Measurements from ENCODE around the gene INHBE.

Gene INHBE

DNA sequence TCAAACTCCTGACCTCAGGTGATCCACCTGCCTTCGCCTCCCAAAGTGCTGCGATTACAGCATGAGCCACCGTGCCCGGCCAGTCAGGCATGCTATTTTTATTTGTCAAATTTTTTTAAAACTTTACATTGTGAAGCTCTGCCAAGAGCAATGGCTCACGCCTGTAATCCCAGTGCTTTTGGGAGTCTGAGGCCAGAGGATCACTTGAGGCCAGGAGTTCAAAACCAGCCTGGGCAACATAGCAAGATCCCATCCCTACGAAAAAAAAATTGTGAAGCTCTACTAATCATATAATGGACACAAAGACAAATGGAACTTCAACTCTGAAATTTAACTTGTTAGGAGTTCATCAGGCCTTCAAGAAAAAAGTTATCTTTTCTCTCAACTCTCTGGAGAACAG is 26.1 kb upstream of the INHBE start:
- TF ChIP-seq, protein P1, sequence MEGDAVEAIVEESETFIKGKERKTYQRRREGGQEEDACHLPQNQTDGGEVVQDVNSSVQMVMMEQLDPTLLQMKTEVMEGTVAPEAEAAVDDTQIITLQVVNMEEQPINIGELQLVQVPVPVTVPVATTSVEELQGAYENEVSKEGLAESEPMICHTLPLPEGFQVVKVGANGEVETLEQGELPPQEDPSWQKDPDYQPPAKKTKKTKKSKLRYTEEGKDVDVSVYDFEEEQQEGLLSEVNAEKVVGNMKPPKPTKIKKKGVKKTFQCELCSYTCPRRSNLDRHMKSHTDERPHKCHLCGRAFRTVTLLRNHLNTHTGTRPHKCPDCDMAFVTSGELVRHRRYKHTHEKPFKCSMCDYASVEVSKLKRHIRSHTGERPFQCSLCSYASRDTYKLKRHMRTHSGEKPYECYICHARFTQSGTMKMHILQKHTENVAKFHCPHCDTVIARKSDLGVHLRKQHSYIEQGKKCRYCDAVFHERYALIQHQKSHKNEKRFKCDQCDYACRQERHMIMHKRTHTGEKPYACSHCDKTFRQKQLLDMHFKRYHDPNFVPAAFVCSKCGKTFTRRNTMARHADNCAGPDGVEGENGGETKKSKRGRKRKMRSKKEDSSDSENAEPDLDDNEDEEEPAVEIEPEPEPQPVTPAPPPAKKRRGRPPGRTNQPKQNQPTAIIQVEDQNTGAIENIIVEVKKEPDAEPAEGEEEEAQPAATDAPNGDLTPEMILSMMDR (IDR thresholded peaks at IDR 0.05): no peak

DNA sequence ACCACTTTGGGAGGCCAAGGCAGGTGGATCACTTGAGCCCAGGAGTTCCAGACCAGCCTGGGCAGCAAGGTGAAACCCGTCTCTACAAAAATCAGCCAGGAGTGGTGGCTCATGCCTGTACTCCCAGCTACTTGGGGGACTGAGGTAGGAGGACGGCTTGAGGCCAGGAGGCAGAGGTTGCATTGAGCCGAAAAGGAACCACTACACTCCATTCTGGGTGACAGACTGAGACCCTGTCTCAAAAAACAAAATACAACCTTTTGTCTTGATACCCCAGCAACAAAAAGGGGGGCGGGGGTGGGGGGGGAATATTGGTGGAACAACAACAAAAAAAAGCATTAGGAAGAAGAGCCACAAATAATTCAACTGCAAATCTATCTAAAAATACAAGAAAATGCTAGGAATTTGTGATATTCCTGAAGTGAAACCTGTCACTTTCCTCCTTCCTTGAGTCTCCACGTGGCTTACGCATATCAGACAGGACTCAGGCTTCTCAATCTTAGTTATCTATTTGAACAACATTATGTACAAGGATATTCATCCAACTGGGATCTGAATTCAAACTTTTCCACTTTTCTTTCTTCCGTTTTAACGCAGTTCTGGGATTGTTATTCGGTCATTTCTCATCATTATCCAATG is 25.5 kb upstream of the INHBE start:
- TF ChIP-seq, protein P1 (IDR thresholded peaks at IDR 0.05): no peak

DNA sequence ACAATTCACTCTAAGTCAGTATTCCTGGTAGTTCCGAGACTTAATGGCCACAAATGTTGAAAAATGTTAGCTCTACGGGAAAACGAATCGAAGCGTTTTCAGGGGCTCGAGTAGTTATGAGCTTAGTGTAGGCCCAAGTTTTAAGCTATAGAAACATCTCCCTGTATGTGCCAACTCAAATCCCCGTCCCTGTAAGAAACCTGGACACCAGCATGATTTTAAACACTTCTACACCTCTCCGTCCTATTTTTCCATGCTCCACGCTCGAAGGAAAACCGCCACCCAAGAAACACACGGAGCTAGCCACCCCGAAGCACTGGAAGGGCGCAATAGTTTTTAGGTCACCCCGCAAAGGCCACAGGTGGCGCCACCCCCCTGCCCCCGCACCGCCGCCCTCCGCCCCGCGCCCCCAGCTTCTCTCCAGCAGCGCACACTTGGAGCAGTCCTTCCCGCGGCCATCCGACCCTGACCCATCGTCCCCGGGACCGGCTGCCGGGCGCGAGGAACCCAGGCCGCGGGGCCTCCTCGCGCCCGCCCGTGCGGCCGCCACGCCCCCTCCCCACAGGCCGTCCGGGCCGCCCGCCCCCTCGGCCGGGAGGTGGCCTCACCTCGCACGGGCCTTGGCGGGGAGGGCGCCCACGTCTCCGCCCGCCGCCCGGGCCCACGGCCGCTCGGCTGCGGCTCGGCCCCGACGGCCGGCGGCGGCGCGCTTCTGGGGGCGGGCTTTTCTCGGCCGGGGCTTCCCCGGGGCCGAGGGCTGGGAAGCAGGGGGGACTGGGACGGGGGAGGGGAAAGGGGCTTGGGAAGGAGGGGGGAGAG is 24.8 kb upstream of the INHBE start:
- TF ChIP-seq, protein P1 (IDR thresholded peaks at IDR 0.05): no peak; the same call in 1 of the 2 replicates

DNA sequence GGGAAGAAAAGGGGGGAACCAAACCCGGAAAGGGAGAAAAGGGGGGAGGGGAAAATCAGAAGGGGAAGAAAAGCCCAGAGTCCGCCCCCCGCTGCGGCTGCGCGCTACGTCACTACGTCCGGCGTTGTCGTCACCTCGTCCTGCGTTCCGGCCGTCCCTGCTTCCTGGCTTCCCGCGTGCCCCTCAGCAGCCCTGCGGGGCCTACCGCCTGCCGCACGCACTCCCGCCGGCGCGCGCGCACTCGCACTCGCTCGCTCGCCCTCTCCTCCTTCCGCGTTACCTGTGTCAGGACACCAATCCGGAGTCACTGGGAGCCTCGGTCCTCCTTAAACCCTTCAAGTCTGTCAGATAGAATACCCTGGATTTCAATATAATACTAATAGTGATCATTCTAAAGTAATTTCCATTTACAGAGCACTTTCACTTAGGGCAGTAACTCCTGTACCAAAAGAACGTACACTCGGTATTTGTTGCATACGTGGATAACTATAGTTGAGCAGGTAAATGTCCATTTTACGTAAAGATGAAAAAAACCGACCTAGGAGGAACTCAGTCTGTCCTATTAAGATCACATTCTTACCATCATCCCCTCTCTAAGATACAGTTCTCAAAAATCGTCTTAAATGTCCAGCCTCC is 24.1 kb upstream of the INHBE start, which contains the start of gene R3HDM2:
TSS of gene R3HDM2 (minus strand) at position 113 of the 636 bp plus-strand sequence. CDS start 120,615 bp downstream, outside the sequence.
- TF ChIP-seq, protein P1 (IDR thresholded peaks at IDR 0.05): no peak

DNA sequence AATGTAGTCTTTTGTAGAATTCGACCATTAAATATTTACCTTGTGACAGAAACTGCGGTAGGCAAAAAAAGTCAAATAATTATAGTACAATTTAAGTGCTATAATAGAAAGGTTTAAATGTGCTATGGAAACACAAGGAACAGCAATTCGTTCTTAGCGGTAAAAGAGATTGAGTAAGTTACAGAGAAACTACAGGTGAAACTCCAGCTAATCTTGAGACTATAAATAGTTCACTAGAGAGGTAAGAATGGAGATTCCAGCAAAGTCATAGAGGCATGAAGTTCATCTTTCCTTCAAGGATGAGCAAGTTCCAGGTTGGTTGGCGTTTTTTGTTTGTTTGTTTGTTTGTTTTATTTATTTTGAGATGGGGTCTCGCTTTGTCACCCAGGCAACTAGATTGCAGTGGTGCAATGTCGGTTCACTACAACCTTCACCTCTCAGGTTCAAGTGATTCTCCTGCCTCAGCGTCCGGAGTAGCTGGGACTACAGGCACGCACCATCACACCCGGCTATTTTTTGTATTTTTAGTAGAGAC is 23.4 kb upstream of the INHBE start:
- TF ChIP-seq, protein P1 (IDR thresholded peaks at IDR 0.05): no peak

DNA sequence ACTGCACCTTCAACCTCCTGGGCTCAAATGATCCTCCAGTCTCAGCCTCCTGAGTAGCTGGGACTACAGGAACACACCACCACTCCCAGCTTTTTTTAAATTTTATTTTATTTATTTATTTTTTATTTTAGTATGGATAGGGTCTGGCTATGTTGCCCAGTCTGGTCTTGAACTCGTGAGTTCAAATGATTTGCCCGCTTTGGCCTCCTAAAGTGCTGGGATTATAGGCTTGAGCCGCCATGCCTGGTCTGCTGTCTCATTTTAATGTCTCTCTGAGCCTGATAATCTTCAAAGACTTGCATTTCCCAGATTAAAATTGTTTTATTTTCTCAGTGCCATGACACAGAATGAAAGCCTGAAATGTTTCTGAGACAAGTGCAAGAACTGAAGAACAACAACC is 21.7 kb upstream of the INHBE start:
- TF ChIP-seq, protein P1 (IDR thresholded peaks at IDR 0.05): no peak

DNA sequence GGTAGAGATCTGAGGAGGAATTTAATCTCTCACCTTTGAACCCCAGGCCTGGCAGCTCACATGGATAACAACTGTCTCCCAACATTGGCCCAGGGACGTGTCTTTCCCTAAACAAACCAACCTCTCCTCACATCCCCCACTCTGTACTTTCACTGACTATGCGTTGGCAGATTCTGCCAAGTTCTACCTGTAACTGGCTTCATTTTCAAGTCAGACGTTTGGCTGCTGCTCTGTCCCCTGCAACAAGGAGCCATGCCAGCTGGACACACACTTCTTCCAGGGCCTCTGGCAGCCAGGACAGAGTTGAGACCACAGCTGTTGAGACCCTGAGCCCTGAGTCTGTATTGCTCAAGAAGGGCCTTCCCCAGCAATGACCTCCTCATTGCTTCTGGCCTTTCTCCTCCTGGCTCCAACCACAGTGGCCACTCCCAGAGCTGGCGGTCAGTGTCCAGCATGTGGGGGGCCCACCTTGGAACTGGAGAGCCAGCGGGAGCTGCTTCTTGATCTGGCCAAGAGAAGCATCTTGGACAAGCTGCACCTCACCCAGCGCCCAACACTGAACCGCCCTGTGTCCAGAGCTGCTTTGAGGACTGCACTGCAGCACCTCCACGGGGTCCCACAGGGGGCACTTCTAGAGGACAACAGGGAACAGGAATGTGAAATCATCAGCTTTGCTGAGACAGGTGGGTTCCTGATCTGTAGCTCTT is 20.4 kb upstream of the INHBE start, which contains the start of gene INHBC:
TSS of gene INHBC (plus strand) at position 268 of the 707 bp plus-strand sequence. CDS start at position 371, 103 bp downstream.
- TF ChIP-seq, protein P1 (IDR thresholded peaks at IDR 0.05): no peak

Data from LNCAP (cell line).